HepG2 (cell line): ENCODE data around the gene SMPD3. TPM values are rescaled to one million over a fixed set of nuclear protein-coding genes. Genes with fewer than 3 reads are reported as not detected.

Source experiments
- ATAC-seq: fragments of 200-7000 bp; cut with Tn5 transposase; 3 replicates; pipeline ENCODE4 v1.9.1; 2020; ENCODE audit warnings: mild to moderate bottlenecking, moderate library complexity
- Bru-seq: library from RNA; stranded (reverse); fragments of 400-500 nt; gene quantifications from one replicate; lab custom pipeline; 2021; lab: Mats Ljungman, UMichigan
- BruChase-seq, 2 experiments: library from RNA; stranded (reverse); fragments of 400-500 nt; gene quantifications; one replicate each; lab custom pipeline; 2021; lab: Mats Ljungman, UMichigan
- BruUV-seq: library from RNA; stranded (reverse); fragments of 400-500 nt; replicated peaks from 2 replicates; lab custom pipeline; 2021; lab: Mats Ljungman, UMichigan
- CTCF ChIA-PET: fragments of 300-600 bp; formaldehyde crosslinking; extraction: SDS; loops from one replicate; lab custom pipeline; 2021; ENCODE audit warnings: low total read pairs, inconsistent platforms, low intra/inter-chr PET ratio; lab: Yijun Ruan, JAX
- POLR2A ChIA-PET: fragments of 350-600 bp; sonication (Branson Sonifier 250); formaldehyde crosslinking; loops from one replicate; lab custom pipeline; 2020; ENCODE audit warnings: antibody characterized with exemption, inconsistent platforms; lab: Yijun Ruan, JAX
- DNase-seq: peaks from one replicate; pipeline ENCODE4 v3.0.0-alpha.2; 2015; ENCODE audit warnings: low spot score
- FAIRE-seq: peaks from 3 replicates; lab custom pipeline; 2011; peaks lifted over from hg19 to GRCh38; lab: Jason Lieb, UNC
- H2AFZ ChIP-seq: one replicate; pipeline ENCODE4 v1.6.1; 2011; ENCODE audit warnings: low read length, inconsistent platforms
- H3K27ac ChIP-seq: fragments of 300-600 bp; 3 replicates; pipeline ENCODE4 v1.8.0; 2011; ENCODE audit warnings: mixed run types, mild to moderate bottlenecking, mixed read lengths, low read length, inconsistent platforms; ENCODE audit not compliant: insufficient read depth; ENCODE audit errors: extremely low read length
- H3K27me3 ChIP-seq, 2 experiments: fragments of 200-600 bp in 1 of 2; 2 replicates in 1 of 2; 3 replicates in 1 of 2; pipeline versions ENCODE4 v1.6.0 to v1.8.0; 2011; ENCODE audit warnings: low read length in 2 of 2, mild to moderate bottlenecking in 2 of 2, moderate library complexity in 2 of 2, inconsistent platforms in 1 of 2; ENCODE audit not compliant: insufficient read depth in 2 of 2, control insufficient read depth in 1 of 2
- H3K36me3 ChIP-seq, 2 experiments: fragments of 200-600 bp in 1 of 2; replicated peaks in 1 of 2; 2 replicates in 1 of 2; 3 replicates in 1 of 2; pipeline versions ENCODE4 v1.5.1 to v1.8.0; 2011; ENCODE audit warnings: low read length in 2 of 2, inconsistent platforms in 1 of 2; ENCODE audit not compliant: insufficient read depth in 2 of 2, control insufficient read depth in 1 of 2
- H3K4me1 ChIP-seq: 2 replicates; pipeline ENCODE4 v1.5.1; 2012; ENCODE audit warnings: low read length, inconsistent platforms; ENCODE audit not compliant: insufficient read depth
- H3K4me2 ChIP-seq: 2 replicates; pipeline ENCODE4 v1.6.0; 2011; ENCODE audit warnings: low read depth, low read length, inconsistent platforms
- H3K4me3 ChIP-seq, 3 experiments: fragments of 200-600 bp in 1 of 3; sonication (generic), shearing (Covaris generic) in 1 of 3; replicated peaks in 1 of 3; 2 replicates each; pipeline ENCODE4 v1.5.1; 2011 to 2016; ENCODE audit warnings: low read length in 3 of 3, inconsistent platforms in 2 of 3, low read depth in 2 of 3, mild to moderate bottlenecking in 2 of 3, control low read depth in 1 of 3, mixed read lengths in 1 of 3; ENCODE audit not compliant: insufficient read depth in 1 of 3
- H3K79me2 ChIP-seq: one replicate; pipeline ENCODE4 v1.6.1; 2011; ENCODE audit warnings: low read length, inconsistent platforms; ENCODE audit not compliant: insufficient read depth
- H3K9ac ChIP-seq: 2 replicates; pipeline ENCODE4 v1.6.0; 2011; ENCODE audit warnings: mild to moderate bottlenecking, low read depth, low read length, inconsistent platforms; ENCODE audit not compliant: insufficient read depth
- H3K9me3 ChIP-seq: 2 replicates; pipeline ENCODE4 v1.5.1; 2012; ENCODE audit warnings: mild to moderate bottlenecking, low read length
- H4K20me1 ChIP-seq: 2 replicates; pipeline ENCODE4 v1.6.0; 2011; ENCODE audit warnings: inconsistent platforms, mild to moderate bottlenecking, low read length, moderate library complexity; ENCODE audit not compliant: insufficient read depth
- ETV5 ChIP-seq: IDR thresholded peaks from 2 replicates; pipeline ENCODE4 v1.6.1; 2018; ENCODE audit warnings: missing biosample characterization, missing genetic modification reagents, inconsistent platforms, borderline replicate concordance
- FOXA1 ChIP-seq, 2 experiments: fragments of 450-650 bp in 1 of 2; sonication (generic) in 1 of 2; formaldehyde crosslinking in 1 of 2; IDR thresholded peaks; 2 replicates each; pipeline versions ENCODE4 v1.4.0 to v1.6.1; 2016 to 2020; ENCODE audit warnings: missing genetic modification reagents in 1 of 2
- HCFC1 ChIP-seq: fragments of 150-350 bp; IDR thresholded peaks from 2 replicates; pipeline ENCODE4 v1.6.1; 2014; ENCODE audit warnings: low read depth, low read length
- RNF219 ChIP-seq: sonication (generic); formaldehyde crosslinking; IDR thresholded peaks from 2 replicates; pipeline ENCODE4 v1.5.0; 2020; ENCODE audit warnings: mild to moderate bottlenecking, missing genetic modification reagents
- SOX6 ChIP-seq, 2 experiments: fragments of 450-650 bp in 1 of 2; sonication (generic) in 1 of 2; formaldehyde crosslinking in 1 of 2; IDR thresholded peaks; 2 replicates each; pipeline versions ENCODE4 v1.4.0 to v1.6.1; 2017 to 2020; ENCODE audit warnings: antibody characterized with exemption in 1 of 2, mild to moderate bottlenecking in 1 of 2, missing genetic modification reagents in 1 of 2
- ZFP62 ChIP-seq: sonication (generic); formaldehyde crosslinking; IDR thresholded peaks from 2 replicates; pipeline ENCODE4 v1.4.0; 2020; ENCODE audit warnings: missing genetic modification reagents
- ZNF337 ChIP-seq: sonication (generic); formaldehyde crosslinking; IDR thresholded peaks from 2 replicates; pipeline ENCODE4 v1.5.1; 2020; ENCODE audit warnings: missing genetic modification reagents, low read depth, mild to moderate bottlenecking, borderline replicate concordance
- ZXDC ChIP-seq: sonication (generic); formaldehyde crosslinking; IDR thresholded peaks from 2 replicates; pipeline ENCODE4 v1.5.0; 2020; ENCODE audit warnings: mild to moderate bottlenecking, missing genetic modification reagents
- WGBS: methylation state at CpG from one replicate; pipeline ENCODE4 v1.1.6; 2017; ENCODE audit warnings: low lambda C conversion rate; 5-methylcytosine and 5-hydroxymethylcytosine counted together
- in situ Hi-C: cut with HindIII; loops from 2 replicates; pipeline ENCODE4 v1.10.0; 2017; ENCODE audit warnings: low pct_unique_long_range_greater_than_20kb; ENCODE audit not compliant: extremely low pct_ligation_motif_present
- intact Hi-C: fragments of 100-400 bp; cut with micrococcal nuclease; formaldehyde crosslinking; loops from one replicate; pipeline ENCODE4 v1.10.0; 2022; ENCODE audit not compliant: unreplicated experiment
- long read RNA-seq, 2 experiments: library from RNA in 1 of 2; library from polyadenylated mRNA in 1 of 2; stranded (forward) in 1 of 2; unstranded in 1 of 2; transcript quantifications; one replicate each; pipeline ENCODE4 v2.0.0, GENCODE V29; 2019 to 2022
- polyA minus RNA-seq, 3 experiments: library from RNA; depleted of rRNA, polyadenylated mRNA; stranded (reverse); fragments of >200 nt; gene quantifications; 2 replicates each; pipeline ENCODE4 v1.2.3, GENCODE V29; 2011; ENCODE audit warnings: low replicate concordance in 1 of 3
- polyA plus RNA-seq, 8 experiments: library from polyadenylated mRNA; depleted of rRNA in 3 of 8; stranded (reverse) in 7 of 8; unstranded in 1 of 8; fragments of >200 nt; fragmentation: Illumina TruSeq in 4 of 8; extraction: Trizol in 4 of 8; gene quantifications; 2 replicates each; pipeline versions ENCODE4 v1.2.1 to v1.2.3, GENCODE V29; 2011 to 2016; ENCODE audit warnings: low read depth in 4 of 8, missing spikeins in 1 of 8, mixed read lengths in 1 of 8; ENCODE audit not compliant: insufficient read depth in 1 of 8
- total RNA-seq, 5 experiments: library from RNA; depleted of rRNA; stranded (reverse); fragments of >200 nt; fragmentation: Illumina TruSeq; extraction: Trizol; gene quantifications; 2 replicates each; pipeline ENCODE4 v1.2.3, GENCODE V29; 2016; ENCODE audit warnings: low read depth in 1 of 5
- TF ChIP-seq, protein P1 (sequence below): sonication (generic); formaldehyde crosslinking; IDR thresholded peaks from 2 replicates; pipeline ENCODE4 v1.5.0; 2020; ENCODE audit warnings: missing genetic modification reagents

SMPD3 gene
- 0.07 TPM in 1 of 2 replicates, not detected in the other for total RNA-seq (2016; rRNA removed; fragmentation: Illumina TruSeq; extraction: Trizol)
- total RNA-seq (2016; cell fraction: cytosol; rRNA removed; fragmentation: Illumina TruSeq; extraction: Trizol; ENCODE audit: low read depth), result not detected in 2 replicates
- 0.06 TPM in 1 of 2 replicates, not detected in the other for total RNA-seq (2016; cell fraction: insoluble cytoplasmic fraction; rRNA removed; fragmentation: Illumina TruSeq; extraction: Trizol)
- total RNA-seq (2016; cell fraction: membrane; rRNA removed; fragmentation: Illumina TruSeq; extraction: Trizol), result not detected in 2 replicates
- total RNA-seq (2016; cell fraction: nucleus; rRNA removed; fragmentation: Illumina TruSeq; extraction: Trizol), result not detected in 2 replicates
- polyA plus RNA-seq (2011; rRNA removed), result 0.13 and 0.32 TPM in 2 replicates
- 0.06 and 0.38 TPM in 2 replicates for polyA plus RNA-seq (2011; cell fraction: cytosol; rRNA removed)
- polyA plus RNA-seq (2011; cell fraction: nucleus; rRNA removed), result 0.51 and 0.87 TPM in 2 replicates
- polyA plus RNA-seq (2012), result 1.2 and 1.3 TPM in 2 replicates
- not detected in 2 replicates for polyA plus RNA-seq (2016; cell fraction: cytosol; fragmentation: Illumina TruSeq; extraction: Trizol; ENCODE audit: low read depth)
- polyA plus RNA-seq (2016; cell fraction: insoluble cytoplasmic fraction; fragmentation: Illumina TruSeq; extraction: Trizol; ENCODE audit: low read depth), result not detected in 2 replicates
- polyA plus RNA-seq (2016; cell fraction: membrane; fragmentation: Illumina TruSeq; extraction: Trizol; ENCODE audit: low read depth), result not detected in 2 replicates
- polyA plus RNA-seq (2016; cell fraction: nucleus; fragmentation: Illumina TruSeq; extraction: Trizol; ENCODE audit: insufficient read depth, low read depth), result 0.40 TPM in 1 of 2 replicates, not detected in the other
- polyA minus RNA-seq (2011; rRNA and poly(A)+ RNA removed; ENCODE audit: low replicate concordance), result 0.24 TPM in 1 of 2 replicates, not detected in the other
- polyA minus RNA-seq (2011; cell fraction: cytosol; rRNA and poly(A)+ RNA removed), result 1.2 TPM in 1 of 2 replicates, not detected in the other
- 0.52 TPM in 1 of 2 replicates, not detected in the other for polyA minus RNA-seq (2011; cell fraction: nucleus; rRNA and poly(A)+ RNA removed)
- percentile 11 among the genes with signal in this experiment for Bru-seq, nascent RNA
- percentile 10 among the genes with signal in this experiment for BruChase-seq, experiment 1, labeled RNA remaining after a 6-hour chase
- percentile 7 among the genes with signal in this experiment for BruChase-seq, experiment 2, labeled RNA remaining after a 2-hour chase
- long read RNA-seq, experiment 1, result 0 reads
- long read RNA-seq, experiment 2, partial matches to known transcripts, result 0 of 2 reads
- long read RNA-seq, experiment 2, other reads (novel, unspliced or antisense), result 2 of 2 reads

GRCh38 chr16:68448360-68448970 is at the start of gene SMPD3:
SMPD3 (minus strand) TSS chr16:68448508; CDS start chr16:68372181, 76,327 bp downstream.
- DNase-seq, result peak; percentile 99
- TF ChIP-seq RNF219, result no peak
- peak; percentile 97 for TF ChIP-seq ZFP62 (CRISPR knock-in tag)
- no peak for TF ChIP-seq ZNF337 (CRISPR knock-in tag)
- TF ChIP-seq, protein P1, sequence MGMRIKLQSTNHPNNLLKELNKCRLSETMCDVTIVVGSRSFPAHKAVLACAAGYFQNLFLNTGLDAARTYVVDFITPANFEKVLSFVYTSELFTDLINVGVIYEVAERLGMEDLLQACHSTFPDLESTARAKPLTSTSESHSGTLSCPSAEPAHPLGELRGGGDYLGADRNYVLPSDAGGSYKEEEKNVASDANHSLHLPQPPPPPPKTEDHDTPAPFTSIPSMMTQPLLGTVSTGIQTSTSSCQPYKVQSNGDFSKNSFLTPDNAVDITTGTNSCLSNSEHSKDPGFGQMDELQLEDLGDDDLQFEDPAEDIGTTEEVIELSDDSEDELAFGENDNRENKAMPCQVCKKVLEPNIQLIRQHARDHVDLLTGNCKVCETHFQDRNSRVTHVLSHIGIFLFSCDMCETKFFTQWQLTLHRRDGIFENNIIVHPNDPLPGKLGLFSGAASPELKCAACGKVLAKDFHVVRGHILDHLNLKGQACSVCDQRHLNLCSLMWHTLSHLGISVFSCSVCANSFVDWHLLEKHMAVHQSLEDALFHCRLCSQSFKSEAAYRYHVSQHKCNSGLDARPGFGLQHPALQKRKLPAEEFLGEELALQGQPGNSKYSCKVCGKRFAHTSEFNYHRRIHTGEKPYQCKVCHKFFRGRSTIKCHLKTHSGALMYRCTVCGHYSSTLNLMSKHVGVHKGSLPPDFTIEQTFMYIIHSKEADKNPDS (CRISPR knock-in tag), result no peak
- TF ChIP-seq HCFC1, result peak; percentile 97
- no peak for TF ChIP-seq ZXDC (CRISPR knock-in tag)
- peak; percentile 24; the same call in 1 of the 2 replicates for TF ChIP-seq ETV5
- TF ChIP-seq SOX6 (IDR thresholded peaks at IDR 0.05), result no peak
- peak; percentile 56; the same call in 1 of the 2 replicates for TF ChIP-seq SOX6 (CRISPR knock-in tag; IDR thresholded peaks at IDR 0.05)
- no peak for TF ChIP-seq FOXA1 (IDR thresholded peaks at IDR 0.05)
- peak; percentile 90 for TF ChIP-seq FOXA1 (CRISPR knock-in tag; IDR thresholded peaks at IDR 0.05)

More at GRCh38 chr16:68448360-68448970, at the start of gene SMPD3:
- POLR2A ChIA-PET, result interaction anchor here (0.8 to 1.5 kb wide), 2 partner anchors 81 to 967 kb away, joined by 3 to 6 read pairs; no protein-coding TSS in a partner anchor
- Histone ChIP-seq H2AFZ (no peak within 1 kb of the TSS), H3K36me3 (no peaks in the 10 kb centered on the region), H3K4me3 (peak within 1 kb of the TSS; percentile 41 to 70 (median 53)), H3K4me2 (peak within 1 kb of the TSS; percentile 88), H3K27me3 (no peaks in the 10 kb centered on the region; a peak in 1 of 5 replicates), H3K9me3 (no peaks in the 10 kb centered on the region), H4K20me1 (peaks cover 4% of the 10 kb centered on the region; the same call in 1 of the 2 replicates), H3K4me1 (peaks cover 9% of the 10 kb centered on the region), H3K27ac (no peak within 1 kb of the TSS), H3K9ac (no peak within 1 kb of the TSS), H3K79me2 (no peaks in the 10 kb centered on the region)
- 2% methylated on average over 22 of the region's 59 CpGs for WGBS
- no TSS peak for BruUV-seq
- ATAC-seq (peak; percentile 97), FAIRE-seq (peak; percentile 77)
- CTCF ChIA-PET, result no interaction called here
- intact Hi-C loops (loop anchor here (10.0 kb wide), 1 partner anchor 64 kb away; no protein-coding TSS in a partner anchor), in situ Hi-C loops (loop anchor here (5.0 kb wide), 1 partner anchor 64 kb away; no protein-coding TSS in a partner anchor)
